Measurements from ENCODE around the gene KAZN.

The KAZN gene

DNA sequence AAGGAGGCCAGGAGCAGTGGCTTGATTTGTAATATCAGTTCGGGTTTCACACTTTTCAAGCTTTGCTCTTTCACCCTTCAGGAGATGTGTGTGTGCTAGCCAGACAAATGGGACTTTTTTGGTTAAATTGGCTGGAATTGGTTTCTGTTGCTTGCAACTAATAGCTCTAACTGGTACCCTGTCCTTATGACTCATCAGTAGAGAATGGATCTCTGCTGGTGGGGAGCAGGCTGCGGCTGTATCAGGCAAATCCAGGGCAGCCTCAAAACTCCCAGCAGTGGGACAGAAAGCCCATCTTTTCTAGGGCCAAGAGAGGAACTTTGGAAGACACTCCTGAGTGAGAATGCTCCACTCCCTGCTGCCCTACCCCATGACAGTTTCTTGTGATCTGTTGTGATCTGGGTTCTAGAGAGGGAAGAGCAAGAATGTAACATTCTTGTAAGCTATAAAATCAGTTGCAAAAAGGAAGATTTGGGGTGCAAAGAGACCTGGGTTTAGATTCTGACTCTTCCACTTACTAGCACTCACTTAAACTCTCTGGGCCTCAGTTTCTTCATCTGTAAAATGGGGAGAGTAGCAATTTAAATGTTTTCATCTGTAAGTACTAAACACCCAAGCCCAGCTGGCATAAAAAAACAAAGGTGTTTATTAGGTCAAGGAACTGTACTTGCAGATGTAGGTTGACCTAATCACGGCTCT, 298.0 kb downstream of the KAZN start:
- peaks cover 0 to 3% of the 10 kb centered on the region in 2 donors for H3K4me1 ChIP-seq (ENCODE audit: control insufficient read depth in 2 of 2, insufficient read depth in 2 of 2, low read length in 2 of 2)
- no peak overlapping the region for H3K27ac ChIP-seq (ENCODE audit: low read depth in 2 of 2, low read length in 2 of 2)
- H3K4me3 ChIP-seq (ENCODE audit: low read length in 2 of 2) = no peak overlapping the region
- H3K9me3 ChIP-seq (ENCODE audit: control insufficient read depth in 2 of 2, low read length in 2 of 2) = no peaks in the 10 kb centered on the region
- no peak overlapping the region for H3K9ac ChIP-seq (ENCODE audit: low read depth in 1 of 2, low read length in 2 of 2)
- no peaks in the 10 kb centered on the region for H3K36me3 ChIP-seq (ENCODE audit: control insufficient read depth in 2 of 2, insufficient read depth in 2 of 2, low read length in 2 of 2)
- H3K27me3 ChIP-seq (ENCODE audit: control insufficient read depth in 2 of 2, insufficient read depth in 2 of 2, low read length in 2 of 2) = no peaks in the 10 kb centered on the region

DNA sequence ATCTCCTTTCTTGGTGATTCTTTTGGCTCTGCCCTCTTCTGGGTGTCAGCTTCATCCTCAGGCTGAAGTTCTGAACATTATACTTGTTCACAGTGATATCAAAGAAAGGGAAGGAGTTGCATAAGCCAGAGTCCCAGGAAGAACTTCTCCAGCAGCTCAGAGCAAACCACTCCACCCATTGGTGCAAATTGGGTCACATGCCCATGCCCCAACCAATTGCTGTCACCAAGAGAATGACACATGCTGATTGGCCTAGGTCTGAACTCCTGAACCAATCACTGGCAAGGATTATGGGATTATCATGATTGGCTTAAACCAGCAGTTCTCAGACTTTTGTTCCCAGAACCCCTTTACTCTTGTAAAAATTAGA, 298.6 kb downstream of the KAZN start:
- peaks cover 0 to 3% of the 10 kb centered on the region in 2 donors for H3K4me1 ChIP-seq (ENCODE audit: control insufficient read depth in 2 of 2, insufficient read depth in 2 of 2, low read length in 2 of 2)
- no peak overlapping the region for H3K27ac ChIP-seq (ENCODE audit: low read depth in 2 of 2, low read length in 2 of 2)
- H3K27me3 ChIP-seq (ENCODE audit: control insufficient read depth in 2 of 2, insufficient read depth in 2 of 2, low read length in 2 of 2) = no peaks in the 10 kb centered on the region
- no peaks in the 10 kb centered on the region for H3K36me3 ChIP-seq (ENCODE audit: control insufficient read depth in 2 of 2, insufficient read depth in 2 of 2, low read length in 2 of 2)
- no peaks in the 10 kb centered on the region for H3K9me3 ChIP-seq (ENCODE audit: control insufficient read depth in 2 of 2, low read length in 2 of 2)
- H3K4me3 ChIP-seq (ENCODE audit: low read length in 2 of 2) = no peak overlapping the region
- H3K9ac ChIP-seq (ENCODE audit: low read depth in 1 of 2, low read length in 2 of 2) = no peak overlapping the region

DNA sequence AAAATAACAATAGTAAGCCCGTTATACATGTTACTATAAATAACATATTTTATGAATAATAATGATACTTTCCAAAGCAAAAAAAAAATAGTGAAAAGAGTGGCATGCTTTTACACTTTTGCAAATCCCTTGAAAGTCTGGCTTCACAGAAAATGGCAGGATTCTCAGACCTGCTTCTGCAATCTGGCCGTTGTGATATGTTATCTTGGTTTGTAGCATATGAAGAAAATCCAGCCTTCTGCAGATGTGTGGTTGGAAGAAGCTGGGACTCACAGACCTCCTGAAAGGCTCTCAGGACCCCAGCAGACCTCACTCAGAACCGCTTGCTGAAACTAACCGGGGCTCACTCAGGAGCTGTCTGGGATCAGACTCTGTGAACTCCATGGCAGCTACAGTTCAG, 299.1 kb downstream of the KAZN start:
- H3K27ac ChIP-seq (ENCODE audit: low read depth in 2 of 2, low read length in 2 of 2) = no peak overlapping the region
- H3K27me3 ChIP-seq (ENCODE audit: control insufficient read depth in 2 of 2, insufficient read depth in 2 of 2, low read length in 2 of 2) = no peaks in the 10 kb centered on the region
- no peak overlapping the region for H3K9ac ChIP-seq (ENCODE audit: low read depth in 1 of 2, low read length in 2 of 2)
- no peak overlapping the region for H3K4me3 ChIP-seq (ENCODE audit: low read length in 2 of 2)
- no peaks in the 10 kb centered on the region for H3K9me3 ChIP-seq (ENCODE audit: control insufficient read depth in 2 of 2, low read length in 2 of 2)
- H3K4me1 ChIP-seq (ENCODE audit: control insufficient read depth in 2 of 2, insufficient read depth in 2 of 2, low read length in 2 of 2) = peaks cover 0 to 3% of the 10 kb centered on the region in 2 donors
- no peaks in the 10 kb centered on the region for H3K36me3 ChIP-seq (ENCODE audit: control insufficient read depth in 2 of 2, insufficient read depth in 2 of 2, low read length in 2 of 2)

GRCh38 chr1:14897997-14898645, 299.6 kb downstream of the KAZN start:
- Histone ChIP-seq H3K27me3 (ENCODE audit: control insufficient read depth in 2 of 2, insufficient read depth in 2 of 2, low read length in 2 of 2) (no peaks in the 10 kb centered on the region), H3K9me3 (ENCODE audit: control insufficient read depth in 2 of 2, low read length in 2 of 2) (no peaks in the 10 kb centered on the region), H3K36me3 (ENCODE audit: control insufficient read depth in 2 of 2, insufficient read depth in 2 of 2, low read length in 2 of 2) (no peaks in the 10 kb centered on the region), H3K9ac (ENCODE audit: low read depth in 1 of 2, low read length in 2 of 2) (no peak overlapping the region), H3K4me1 (ENCODE audit: control insufficient read depth in 2 of 2, insufficient read depth in 2 of 2, low read length in 2 of 2) (peaks cover 0 to 3% of the 10 kb centered on the region in 2 donors), H3K27ac (ENCODE audit: low read depth in 2 of 2, low read length in 2 of 2) (no peak overlapping the region), H3K4me3 (ENCODE audit: low read length in 2 of 2) (no peak overlapping the region)

GRCh38 chr1:14899686-14900085, 301.2 kb downstream of the KAZN start:
- no peak overlapping the region for H3K27ac ChIP-seq (ENCODE audit: low read depth in 2 of 2, low read length in 2 of 2)
- H3K9me3 ChIP-seq (ENCODE audit: control insufficient read depth in 2 of 2, low read length in 2 of 2) = no peaks in the 10 kb centered on the region
- H3K9ac ChIP-seq (ENCODE audit: low read depth in 1 of 2, low read length in 2 of 2) = no peak overlapping the region
- peaks cover 0 to 3% of the 10 kb centered on the region in 2 donors for H3K4me1 ChIP-seq (ENCODE audit: control insufficient read depth in 2 of 2, insufficient read depth in 2 of 2, low read length in 2 of 2)
- H3K27me3 ChIP-seq (ENCODE audit: control insufficient read depth in 2 of 2, insufficient read depth in 2 of 2, low read length in 2 of 2) = no peaks in the 10 kb centered on the region
- H3K36me3 ChIP-seq (ENCODE audit: control insufficient read depth in 2 of 2, insufficient read depth in 2 of 2, low read length in 2 of 2) = no peaks in the 10 kb centered on the region
- no peak overlapping the region for H3K4me3 ChIP-seq (ENCODE audit: low read length in 2 of 2)

GRCh38 chr1:14901371-14901954, 303.0 kb downstream of the KAZN start:
- Histone ChIP-seq H3K27ac (ENCODE audit: low read depth in 2 of 2, low read length in 2 of 2) (no peak overlapping the region), H3K9me3 (ENCODE audit: control insufficient read depth in 2 of 2, low read length in 2 of 2) (no peaks in the 10 kb centered on the region), H3K9ac (ENCODE audit: low read depth in 1 of 2, low read length in 2 of 2) (no peak overlapping the region), H3K27me3 (ENCODE audit: control insufficient read depth in 2 of 2, insufficient read depth in 2 of 2, low read length in 2 of 2) (no peaks in the 10 kb centered on the region), H3K4me3 (ENCODE audit: low read length in 2 of 2) (no peak overlapping the region), H3K4me1 (ENCODE audit: control insufficient read depth in 2 of 2, insufficient read depth in 2 of 2, low read length in 2 of 2) (no peaks in the 10 kb centered on the region), H3K36me3 (ENCODE audit: control insufficient read depth in 2 of 2, insufficient read depth in 2 of 2, low read length in 2 of 2) (no peaks in the 10 kb centered on the region)

- no peaks in the 10 kb centered on the region for H3K36me3 ChIP-seq (ENCODE audit: control insufficient read depth in 2 of 2, insufficient read depth in 2 of 2, low read length in 2 of 2)
- no peaks in the 10 kb centered on the region for H3K27me3 ChIP-seq (ENCODE audit: control insufficient read depth in 2 of 2, insufficient read depth in 2 of 2, low read length in 2 of 2)
- H3K9ac ChIP-seq (ENCODE audit: low read depth in 1 of 2, low read length in 2 of 2) = no peak overlapping the region
- no peak overlapping the region for H3K4me3 ChIP-seq (ENCODE audit: low read length in 2 of 2)
- H3K27ac ChIP-seq (ENCODE audit: low read depth in 2 of 2, low read length in 2 of 2) = no peak overlapping the region
- no peaks in the 10 kb centered on the region for H3K9me3 ChIP-seq (ENCODE audit: control insufficient read depth in 2 of 2, low read length in 2 of 2)
- no peaks in the 10 kb centered on the region for H3K4me1 ChIP-seq (ENCODE audit: control insufficient read depth in 2 of 2, insufficient read depth in 2 of 2, low read length in 2 of 2)
Observed at GRCh38 chr1:14903922-14904321, 305.4 kb downstream of the KAZN start.

GRCh38 chr1:14906665-14907064, 308.2 kb downstream of the KAZN start:
- no peaks in the 10 kb centered on the region for H3K9me3 ChIP-seq (ENCODE audit: control insufficient read depth in 2 of 2, low read length in 2 of 2)
- no peaks in the 10 kb centered on the region for H3K27me3 ChIP-seq (ENCODE audit: control insufficient read depth in 2 of 2, insufficient read depth in 2 of 2, low read length in 2 of 2)
- H3K9ac ChIP-seq (ENCODE audit: low read depth in 1 of 2, low read length in 2 of 2) = no peak overlapping the region
- H3K4me1 ChIP-seq (ENCODE audit: control insufficient read depth in 2 of 2, insufficient read depth in 2 of 2, low read length in 2 of 2) = no peaks in the 10 kb centered on the region
- H3K36me3 ChIP-seq (ENCODE audit: control insufficient read depth in 2 of 2, insufficient read depth in 2 of 2, low read length in 2 of 2) = no peaks in the 10 kb centered on the region
- H3K27ac ChIP-seq (ENCODE audit: low read depth in 2 of 2, low read length in 2 of 2) = no peak overlapping the region
- H3K4me3 ChIP-seq (ENCODE audit: low read length in 2 of 2) = no peak overlapping the region

DNA sequence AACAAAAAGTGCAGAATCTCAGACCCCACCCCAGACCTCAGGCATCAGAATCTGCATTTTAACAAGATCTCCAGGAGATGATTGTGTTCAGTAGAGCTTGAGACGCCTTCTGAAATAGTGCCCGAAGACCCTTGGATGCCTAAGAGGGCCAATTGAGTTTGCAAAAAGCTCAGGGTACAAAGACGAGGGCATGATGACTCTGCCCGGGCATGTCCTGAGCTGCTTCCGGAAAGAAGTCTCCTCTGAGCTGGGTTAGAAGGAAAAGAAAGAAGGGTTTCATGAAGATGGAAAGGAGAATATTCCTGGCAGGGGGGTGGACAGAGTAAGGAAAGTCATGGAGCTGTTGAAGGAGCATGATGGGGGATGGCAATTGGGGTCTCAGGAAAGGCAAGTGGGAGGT, 308.9 kb downstream of the KAZN start:
- Histone ChIP-seq H3K4me1 (ENCODE audit: control insufficient read depth in 2 of 2, insufficient read depth in 2 of 2, low read length in 2 of 2) (no peaks in the 10 kb centered on the region), H3K27me3 (ENCODE audit: control insufficient read depth in 2 of 2, insufficient read depth in 2 of 2, low read length in 2 of 2) (no peaks in the 10 kb centered on the region), H3K9ac (ENCODE audit: low read depth in 1 of 2, low read length in 2 of 2) (no peak overlapping the region), H3K27ac (ENCODE audit: low read depth in 2 of 2, low read length in 2 of 2) (no peak overlapping the region), H3K4me3 (ENCODE audit: low read length in 2 of 2) (no peak overlapping the region), H3K36me3 (ENCODE audit: control insufficient read depth in 2 of 2, insufficient read depth in 2 of 2, low read length in 2 of 2) (no peaks in the 10 kb centered on the region), H3K9me3 (ENCODE audit: control insufficient read depth in 2 of 2, low read length in 2 of 2) (no peaks in the 10 kb centered on the region)

- Histone ChIP-seq H3K4me1 (ENCODE audit: control insufficient read depth in 2 of 2, insufficient read depth in 2 of 2, low read length in 2 of 2) (no peaks in the 10 kb centered on the region), H3K4me3 (ENCODE audit: low read length in 2 of 2) (no peak overlapping the region), H3K9ac (ENCODE audit: low read depth in 1 of 2, low read length in 2 of 2) (no peak overlapping the region), H3K9me3 (ENCODE audit: control insufficient read depth in 2 of 2, low read length in 2 of 2) (no peaks in the 10 kb centered on the region), H3K27me3 (ENCODE audit: control insufficient read depth in 2 of 2, insufficient read depth in 2 of 2, low read length in 2 of 2) (no peaks in the 10 kb centered on the region), H3K36me3 (ENCODE audit: control insufficient read depth in 2 of 2, insufficient read depth in 2 of 2, low read length in 2 of 2) (no peaks in the 10 kb centered on the region), H3K27ac (ENCODE audit: low read depth in 2 of 2, low read length in 2 of 2) (no peak overlapping the region)
Observed at GRCh38 chr1:14909273-14909672, 310.8 kb downstream of the KAZN start.
